G401 (cell line): ENCODE results near the gene RAPSN. TPM values are rescaled to one million over a fixed set of nuclear protein-coding genes. Genes with fewer than 3 reads are reported as not detected.

ENCODE experiments used
- DNase-seq: peaks from one replicate; pipeline ENCODE4 v3.0.0-alpha.2; 2015; ENCODE audit warnings: low spot score
- in situ Hi-C: cut with HindIII; loops from 2 replicates; pipeline ENCODE4 v1.10.0; 2016; ENCODE audit warnings: low sequenced_read_pairs, mixed read lengths
- total RNA-seq: library from RNA; depleted of rRNA; stranded (reverse); fragments of >200 nt; shearing (Covaris generic); gene quantifications from 2 replicates; pipeline ENCODE4 v1.2.3, GENCODE V29; 2014

Gene RAPSN
- total RNA-seq, 1 experiment from 2014 or later = not detected

- no peak for DNase-seq
- in situ Hi-C loops = no loop called here
Measured at GRCh38 chr11:47413351-47413750, 35.6 kb downstream of the RAPSN start.

- DNase-seq = no peak
- in situ Hi-C loops = no loop called here
Measured at GRCh38 chr11:47411884-47412746, 36.8 kb downstream of the RAPSN start.

GRCh38 chr11:47410370-47411264, 38.3 kb downstream of the RAPSN start:
- in situ Hi-C loops = no loop called here
- no peak for DNase-seq

GRCh38 chr11:47409440-47410369, 39.2 kb downstream of the RAPSN start:
- in situ Hi-C loops = no loop called here
- no peak for DNase-seq

- peak; percentile 67 for DNase-seq
- in situ Hi-C loops = no loop called here
Measured at GRCh38 chr11:47408598-47409439, 40.1 kb downstream of the RAPSN start.

- peak; percentile 92 for DNase-seq
- in situ Hi-C loops = no loop called here
Measured at GRCh38 chr11:47407746-47408590, 41.0 kb downstream of the RAPSN start, which contains the start of gene SLC39A13. Gene SLC39A13, plus strand, starts transcription at chr11:47408590. Its CDS starts 1,505 bp downstream, at chr11:47410095.

GRCh38 chr11:47406896-47407745, 41.8 kb downstream of the RAPSN start:
- in situ Hi-C loops = no loop called here
- peak; percentile 25 for DNase-seq

- in situ Hi-C loops = no loop called here
- DNase-seq = no peak
Measured at GRCh38 chr11:47403571-47403970, 45.4 kb downstream of the RAPSN start.

GRCh38 chr11:47403135-47403534, 45.8 kb downstream of the RAPSN start:
- in situ Hi-C loops = no loop called here

GRCh38 chr11:47400768-47401279, 48.1 kb downstream of the RAPSN start:
- peak; percentile 85 for DNase-seq
- in situ Hi-C loops = no loop called here

More at GRCh38 chr11:47403135-47403534, 45.8 kb downstream of the RAPSN start:
- DNase-seq = no peak

- DNase-seq = no peak
- in situ Hi-C loops = no loop called here
Measured at GRCh38 chr11:47399860-47400767, 48.8 kb downstream of the RAPSN start.

- in situ Hi-C loops = no loop called here
Measured at GRCh38 chr11:47398551-47398950, 50.4 kb downstream of the RAPSN start.

GRCh38 chr11:47398011-47398410, 50.9 kb downstream of the RAPSN start:
- in situ Hi-C loops = no loop called here
- peak; percentile 30 for DNase-seq

More at GRCh38 chr11:47398551-47398950, 50.4 kb downstream of the RAPSN start:
- no peak for DNase-seq

GRCh38 chr11:47396049-47396320, 53.0 kb downstream of the RAPSN start:
- in situ Hi-C loops = no loop called here
- no peak for DNase-seq
